ENCODE results near the gene TTC29.
"Not testable (repeated sequence)": the region's sequence is repeated elsewhere in the genome, so short reads cannot be mapped to it uniquely, and the experiment has no call there.

The TTC29 gene

DNA sequence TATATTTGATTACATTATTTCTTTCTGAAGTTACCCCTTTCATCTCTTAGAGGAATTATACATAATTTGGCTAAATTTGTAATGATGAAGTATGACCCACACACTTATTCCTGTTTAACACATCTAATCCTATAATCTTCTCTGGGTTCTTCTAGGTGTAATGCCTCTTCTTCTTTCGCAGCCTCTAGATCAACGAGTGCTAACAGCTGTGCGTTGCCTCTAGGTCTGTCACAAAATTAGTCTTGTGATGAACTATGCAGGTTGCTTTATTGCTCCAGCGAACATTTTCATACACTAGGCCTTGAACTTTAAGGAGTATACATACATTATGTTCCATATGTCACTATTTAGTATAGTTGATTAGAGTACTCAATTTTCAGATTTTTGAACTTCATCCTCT lies 89.9 kb downstream of the TTC29 start:
- DNase-seq (ENCODE audit: low read depth in 3 of 3), result no peak

- no peak for DNase-seq (ENCODE audit: low read depth in 3 of 3)
Measured at GRCh38 chr4:146852360-146852759, 93.3 kb downstream of the TTC29 start.

- no peak for DNase-seq (ENCODE audit: low read depth in 3 of 3)
Measured at GRCh38 chr4:146847345-146847744, 98.3 kb downstream of the TTC29 start.

DNA sequence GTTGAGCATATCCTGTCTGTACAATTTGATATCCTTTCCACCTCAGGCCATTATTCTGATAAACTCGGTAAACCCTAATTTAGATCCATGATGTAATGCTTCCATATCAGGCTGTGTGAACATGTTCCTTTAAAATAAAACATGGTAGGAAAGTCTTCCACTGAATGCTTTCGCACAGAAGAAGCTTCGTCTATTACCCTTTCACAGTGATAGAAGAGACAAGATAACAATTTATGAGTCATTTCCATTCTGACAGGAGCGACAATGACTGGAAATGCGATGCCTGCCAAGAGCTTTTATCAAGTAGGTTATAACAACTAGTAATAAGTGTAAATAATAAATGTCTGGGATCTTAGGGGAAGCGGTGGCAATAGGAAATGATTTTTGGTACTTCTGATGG lies 98.8 kb downstream of the TTC29 start:
- no peak for DNase-seq (ENCODE audit: low read depth in 3 of 3)

GRCh38 chr4:146844761-146845160 lies 100.9 kb downstream of the TTC29 start:
- no peak for DNase-seq (ENCODE audit: low read depth in 3 of 3)

DNA sequence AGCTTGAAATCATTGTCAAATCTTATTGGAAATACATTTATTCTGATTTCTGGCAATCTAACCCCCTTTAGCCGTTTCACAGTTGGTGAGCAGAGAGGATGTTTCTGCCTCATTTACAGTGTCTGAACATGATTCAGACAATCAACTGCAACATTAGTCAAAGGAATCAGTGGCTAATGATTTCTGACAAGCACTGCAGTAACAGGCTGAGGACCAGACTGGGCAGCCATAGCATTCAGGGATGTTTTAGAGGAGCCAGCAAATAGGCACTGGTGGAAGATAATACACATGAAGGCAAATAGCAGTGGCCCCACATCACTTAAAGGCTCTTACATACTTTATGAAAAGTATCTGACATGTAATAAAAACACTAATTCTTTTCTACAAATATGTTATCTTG lies 102.8 kb downstream of the TTC29 start:
- DNase-seq (ENCODE audit: low read depth in 3 of 3), result no peak

DNA sequence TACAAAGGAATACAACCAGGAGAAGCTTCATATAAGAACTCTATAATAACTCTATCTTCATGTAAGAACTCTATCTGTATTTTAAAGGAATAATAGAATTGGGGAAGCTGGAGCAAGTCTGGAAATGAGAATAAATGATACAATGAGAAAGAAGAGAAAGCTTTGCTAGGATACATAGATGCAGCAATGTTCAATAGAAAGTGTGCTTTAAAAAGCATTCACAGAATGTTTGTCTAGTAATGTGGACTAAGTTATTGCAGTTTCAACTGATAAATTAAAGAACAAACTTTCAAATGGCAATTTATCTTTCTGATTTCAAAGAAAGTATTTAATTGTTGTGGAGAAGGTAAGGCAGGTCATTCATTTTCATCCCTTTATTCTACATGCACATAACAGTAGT lies 104.9 kb downstream of the TTC29 start:
- no peak for DNase-seq (ENCODE audit: low read depth in 3 of 3)

GRCh38 chr4:146835096-146835495 lies 110.6 kb downstream of the TTC29 start:
- DNase-seq (ENCODE audit: low read depth in 3 of 3), result no peak

DNA sequence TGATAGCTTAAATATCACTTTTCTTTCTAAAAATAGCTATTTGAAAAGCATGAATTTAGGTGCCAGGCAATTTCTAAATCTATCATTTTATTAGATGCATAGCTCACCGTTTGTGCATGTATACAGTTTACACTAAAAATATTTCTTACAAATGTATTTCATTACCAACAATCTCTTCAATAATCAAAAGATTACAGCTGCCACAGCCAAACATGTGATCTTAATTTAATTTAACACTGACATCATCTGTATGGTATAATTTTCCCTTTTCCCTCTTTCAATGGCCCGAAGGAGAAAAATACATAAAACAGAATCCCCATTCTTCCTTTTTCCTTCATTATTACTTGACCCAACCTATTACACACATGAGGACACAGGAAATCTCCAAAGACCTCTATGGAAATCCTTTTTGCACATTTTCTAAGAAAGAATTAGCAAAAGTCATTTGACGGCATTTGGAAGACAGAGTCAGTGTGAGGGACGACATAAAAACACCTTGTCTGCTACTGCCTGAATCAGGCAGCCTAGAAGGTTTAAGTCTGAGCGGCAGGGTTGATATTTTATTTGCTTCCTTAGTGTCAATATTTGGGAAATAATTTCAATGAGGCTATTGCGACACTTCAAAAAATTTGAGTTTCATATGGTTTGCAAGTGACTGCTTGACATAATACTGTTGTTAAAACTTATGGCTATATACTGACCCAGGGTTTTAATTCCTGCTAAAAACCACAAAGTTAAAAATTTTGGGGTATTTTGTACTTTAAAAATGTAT lies 111.2 kb downstream of the TTC29 start:
- no peak for DNase-seq (ENCODE audit: low read depth in 3 of 3)

DNA sequence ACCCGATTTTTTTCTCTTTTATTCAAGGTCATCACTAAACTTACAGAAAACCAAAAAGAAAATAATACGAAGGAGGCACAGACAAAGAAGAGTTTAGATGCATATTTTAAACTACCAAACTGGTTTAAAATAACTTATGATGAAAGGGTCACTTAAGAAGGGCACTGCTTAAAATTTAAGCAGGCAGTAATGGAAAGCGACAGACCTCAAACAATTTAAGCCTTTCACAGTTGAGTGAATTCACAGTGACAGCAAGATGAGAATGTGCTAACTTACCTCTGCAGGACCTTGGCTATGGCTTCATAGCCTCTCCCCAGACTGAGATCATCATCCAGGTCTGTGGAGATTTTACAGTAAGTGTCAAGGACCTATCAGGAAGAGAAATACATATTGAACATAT lies 112.1 kb downstream of the TTC29 start:
- no peak for DNase-seq (ENCODE audit: low read depth in 3 of 3)

DNA sequence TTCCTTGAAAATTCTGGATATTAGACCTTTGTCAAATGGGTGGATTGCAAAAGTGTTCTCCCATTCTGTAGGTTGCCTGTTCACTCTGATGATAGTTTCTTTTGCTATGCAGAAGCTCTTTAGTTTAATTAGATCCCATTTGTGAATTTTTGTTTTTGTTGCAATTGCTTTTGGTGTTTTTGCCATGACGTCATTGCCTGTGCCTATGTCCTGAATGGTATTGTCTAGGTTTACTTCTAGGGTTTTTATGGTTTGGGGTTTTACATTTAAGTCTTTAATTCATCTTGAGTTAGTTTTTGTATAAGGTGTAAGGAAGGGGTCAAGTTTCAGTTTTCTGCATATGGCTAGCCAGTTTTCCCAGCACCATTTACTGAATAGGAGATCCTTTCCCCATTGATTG lies 122.7 kb downstream of the TTC29 start:
- not testable (repeated sequence) for DNase-seq (ENCODE audit: low read depth in 3 of 3)

DNA sequence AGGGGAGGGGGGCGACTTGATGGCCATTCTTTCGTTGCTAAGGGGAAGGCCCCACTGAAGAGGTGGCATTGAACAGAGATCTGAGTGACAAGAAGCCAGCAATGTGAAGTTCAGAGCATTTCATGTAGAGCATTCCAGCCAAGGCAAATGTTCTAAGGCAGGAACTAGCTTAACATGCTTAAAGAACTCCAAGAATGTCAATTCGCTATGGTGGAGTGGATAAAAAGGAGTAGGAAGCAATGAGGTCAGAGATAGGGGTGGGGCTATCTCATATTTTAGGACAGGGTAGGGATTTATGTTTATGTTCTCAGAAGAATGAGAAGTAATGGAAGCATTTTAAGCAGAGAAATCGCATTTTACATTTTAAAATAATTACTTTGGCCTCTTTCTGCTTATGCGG lies 130.9 kb downstream of the TTC29 start:
- no peak for DNase-seq (ENCODE audit: low read depth in 3 of 3)

- no peak for DNase-seq (ENCODE audit: low read depth in 3 of 3)
Measured at GRCh38 chr4:146795711-146796110, 150.0 kb downstream of the TTC29 start.

DNA sequence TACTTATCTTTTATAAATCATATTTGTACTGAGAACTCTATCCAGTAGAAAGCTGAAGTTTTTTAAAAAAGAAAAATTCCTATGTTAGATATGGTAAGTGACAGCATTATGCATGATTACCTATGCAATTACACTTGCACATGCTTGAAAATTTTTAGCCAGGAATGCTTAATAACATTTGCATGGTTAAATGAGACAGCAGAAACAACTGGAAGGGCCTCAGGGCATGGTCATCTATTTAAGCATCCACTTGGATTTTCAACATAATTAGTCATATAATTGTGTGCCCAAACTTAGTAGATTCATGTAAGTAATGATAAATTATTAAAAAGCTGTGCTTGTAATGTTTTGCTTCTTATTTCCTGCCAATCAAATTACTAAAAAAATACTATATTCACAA lies 151.9 kb downstream of the TTC29 start:
- no peak for DNase-seq (ENCODE audit: low read depth in 3 of 3)

GRCh38 chr4:146791439-146791838 lies 154.2 kb downstream of the TTC29 start:
- no peak for DNase-seq (ENCODE audit: low read depth in 3 of 3)

DNA sequence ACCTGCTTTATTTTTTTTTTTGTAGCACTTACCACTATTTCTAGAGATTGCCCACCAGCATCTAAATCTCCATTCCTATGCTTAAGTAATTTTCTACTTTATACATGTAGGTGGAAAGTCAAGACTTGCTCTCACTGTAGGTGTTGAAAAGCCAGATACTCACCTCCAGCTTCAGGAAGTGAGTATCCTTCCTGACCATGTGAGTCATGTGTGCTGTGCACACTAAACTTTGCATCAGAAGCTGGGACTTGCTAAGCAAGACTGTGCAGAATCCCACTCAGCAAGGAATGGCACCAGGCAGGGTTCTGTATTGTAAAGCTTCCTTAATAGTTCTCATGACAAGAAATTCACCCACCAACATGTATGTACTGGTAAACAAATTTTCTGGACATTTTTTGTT lies 155.1 kb downstream of the TTC29 start:
- DNase-seq (ENCODE audit: low read depth in 3 of 3), result no peak

GRCh38 chr4:146787731-146788130 lies 157.9 kb downstream of the TTC29 start:
- no peak for DNase-seq (ENCODE audit: low read depth in 3 of 3)

DNA sequence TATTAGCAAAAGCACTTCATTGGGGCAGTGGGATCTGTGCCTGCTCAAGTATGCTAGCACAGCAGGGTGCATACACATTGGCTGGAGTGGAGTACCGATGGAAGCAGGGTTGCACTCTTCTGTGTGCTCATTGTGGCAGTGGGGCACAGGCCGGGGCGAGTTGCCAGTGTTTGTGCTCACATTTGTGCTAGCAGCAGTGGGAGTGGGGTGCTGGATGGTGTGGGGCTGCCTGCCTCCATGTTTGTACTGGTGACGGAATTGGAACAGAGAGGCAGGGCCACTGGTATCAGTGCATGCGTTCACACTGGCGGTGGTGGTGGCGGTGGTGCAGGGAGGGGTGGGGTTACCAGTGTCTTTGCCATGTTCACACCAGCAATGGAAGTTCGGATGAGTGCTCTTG lies 169.0 kb downstream of the TTC29 start:
- no peak for DNase-seq (ENCODE audit: low read depth in 3 of 3)

DNA sequence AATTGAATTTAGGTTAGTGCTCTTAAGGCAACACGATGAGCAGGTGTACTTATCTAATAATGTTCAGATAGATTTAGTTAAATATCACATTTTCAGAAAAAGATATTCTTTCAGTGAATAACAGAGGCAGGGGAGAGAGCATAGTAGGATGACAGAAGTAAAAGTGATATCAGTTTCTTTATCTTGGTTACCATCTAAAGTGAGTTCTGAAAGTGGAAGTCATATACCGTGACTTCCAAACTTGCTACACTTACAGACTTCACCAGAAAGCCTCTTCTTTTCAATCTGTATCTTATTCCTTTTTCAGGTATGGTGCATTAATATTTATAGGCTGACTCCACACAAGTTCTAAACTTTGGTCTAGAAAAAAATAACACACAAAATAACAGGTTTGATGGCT lies 182.1 kb downstream of the TTC29 start:
- no peak for DNase-seq (ENCODE audit: low read depth in 3 of 3)

- DNase-seq (ENCODE audit: low read depth in 3 of 3), result no peak
Measured at GRCh38 chr4:146762016-146762415, 183.6 kb downstream of the TTC29 start.

DNA sequence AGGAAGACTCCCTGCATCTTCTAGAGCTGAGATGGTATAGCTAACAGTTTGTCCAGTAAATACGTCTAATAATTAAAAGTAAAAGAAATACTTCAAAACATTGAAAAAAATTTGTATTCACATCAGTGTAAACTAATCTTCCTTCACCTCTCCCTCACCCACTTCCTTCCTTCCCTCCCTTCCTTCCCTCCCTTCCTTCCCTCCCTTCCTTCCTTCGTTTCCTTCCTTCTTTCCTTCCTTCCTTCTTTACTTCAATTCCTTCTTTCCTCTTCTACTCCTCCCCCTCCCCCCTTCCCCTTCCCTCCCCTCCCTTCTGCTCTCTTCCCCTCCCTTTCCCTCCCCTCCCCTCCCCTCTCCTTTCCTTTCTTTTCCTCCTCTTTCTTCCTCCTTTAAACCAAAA lies 203.2 kb downstream of the TTC29 start:
- no peak for DNase-seq (ENCODE audit: low read depth in 3 of 3)

- no peak for DNase-seq (ENCODE audit: low read depth in 3 of 3)
Measured at GRCh38 chr4:146739182-146739581, 206.5 kb downstream of the TTC29 start.

DNA sequence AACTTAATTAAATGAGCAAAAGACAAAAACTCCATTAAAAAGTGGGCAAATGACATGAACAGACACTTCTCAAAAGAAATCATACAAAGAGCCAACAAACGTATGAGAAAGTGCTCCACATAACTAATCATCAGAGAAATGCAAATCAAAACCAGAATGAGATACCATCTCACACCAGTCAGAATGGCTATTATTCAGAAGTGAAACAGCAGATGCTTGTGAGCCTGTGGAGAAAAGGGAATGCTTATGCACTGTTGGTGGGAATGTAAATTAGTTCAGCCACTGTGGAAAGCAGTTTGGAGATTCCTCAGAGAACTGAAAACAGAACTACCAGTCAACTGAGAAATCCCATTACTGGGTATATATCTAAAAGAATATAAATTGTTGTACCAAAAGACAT lies 222.1 kb downstream of the TTC29 start:
- DNase-seq (ENCODE audit: low read depth in 3 of 3), result not testable (repeated sequence)

GRCh38 chr4:146709956-146710355 lies 235.7 kb downstream of the TTC29 start:
- DNase-seq (ENCODE audit: low read depth in 3 of 3), result no peak

Data from stimulated activated CD4-positive, alpha-beta T cell treated with anti-CD3 and anti-CD28 coated beads, TNF-alpha, amount 100 ng/mL, for 48 hours (primary cell).